DND-41 (cell line): ENCODE results near the gene USF3.

Source experiments
- EZH2 ChIP-seq: IDR thresholded peaks from 3 replicates; pipeline ENCODE4 v1.6.1; 2012; ENCODE audit warnings: borderline replicate concordance, low read depth, mild to moderate bottlenecking, moderate library complexity, low read length, inconsistent platforms; ENCODE audit not compliant: severe bottlenecking
- TF ChIP-seq, protein P1 (sequence below): IDR thresholded peaks from 2 replicates; pipeline ENCODE4 v1.5.1; 2012; ENCODE audit warnings: borderline replicate concordance, low read length, moderate library complexity, mild to moderate bottlenecking; ENCODE audit not compliant: poor library complexity, severe bottlenecking; ENCODE audit errors: extremely low read depth

DNA sequence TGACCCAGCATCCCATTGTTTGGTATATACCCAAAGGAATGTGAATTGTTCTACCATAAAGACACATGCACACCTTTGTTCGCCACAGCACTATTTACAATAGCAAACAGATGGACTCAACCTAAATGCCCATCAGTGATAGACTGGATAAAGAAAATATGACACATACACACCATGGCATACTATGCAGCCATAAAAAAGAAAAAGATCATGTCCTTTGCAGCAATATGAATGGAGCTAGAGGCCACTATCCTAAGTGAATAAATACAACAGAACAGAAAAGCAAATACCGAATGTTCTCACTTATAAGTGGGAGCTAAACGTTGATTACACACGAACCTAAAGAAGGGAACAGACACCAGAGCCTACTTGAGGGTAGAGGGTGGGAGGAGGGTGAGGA, 11.4 kb upstream of the USF3 start:
- TF ChIP-seq, protein P1, sequence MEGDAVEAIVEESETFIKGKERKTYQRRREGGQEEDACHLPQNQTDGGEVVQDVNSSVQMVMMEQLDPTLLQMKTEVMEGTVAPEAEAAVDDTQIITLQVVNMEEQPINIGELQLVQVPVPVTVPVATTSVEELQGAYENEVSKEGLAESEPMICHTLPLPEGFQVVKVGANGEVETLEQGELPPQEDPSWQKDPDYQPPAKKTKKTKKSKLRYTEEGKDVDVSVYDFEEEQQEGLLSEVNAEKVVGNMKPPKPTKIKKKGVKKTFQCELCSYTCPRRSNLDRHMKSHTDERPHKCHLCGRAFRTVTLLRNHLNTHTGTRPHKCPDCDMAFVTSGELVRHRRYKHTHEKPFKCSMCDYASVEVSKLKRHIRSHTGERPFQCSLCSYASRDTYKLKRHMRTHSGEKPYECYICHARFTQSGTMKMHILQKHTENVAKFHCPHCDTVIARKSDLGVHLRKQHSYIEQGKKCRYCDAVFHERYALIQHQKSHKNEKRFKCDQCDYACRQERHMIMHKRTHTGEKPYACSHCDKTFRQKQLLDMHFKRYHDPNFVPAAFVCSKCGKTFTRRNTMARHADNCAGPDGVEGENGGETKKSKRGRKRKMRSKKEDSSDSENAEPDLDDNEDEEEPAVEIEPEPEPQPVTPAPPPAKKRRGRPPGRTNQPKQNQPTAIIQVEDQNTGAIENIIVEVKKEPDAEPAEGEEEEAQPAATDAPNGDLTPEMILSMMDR, result no peak
- no peak for TF ChIP-seq EZH2
